GM19023 (cell line): ENCODE data around the gene RGS3.

Source experiments
- ATAC-seq: cut with Tn5 transposase; IDR thresholded peaks from one replicate; pipeline ENCODE4 v1.9.1; 2021; ENCODE audit warnings: mild to moderate bottlenecking, moderate library complexity; ENCODE audit not compliant: unreplicated experiment

Gene RGS3

GRCh38 chr9:113597390-113598241, 134.1 kb downstream of the RGS3 start:
- ATAC-seq: no peak

GRCh38 chr9:113598451-113598850, 134.9 kb downstream of the RGS3 start:
- no peak for ATAC-seq

- no peak for ATAC-seq
Observed at GRCh38 chr9:113598883-113599282, 135.4 kb downstream of the RGS3 start.

- ATAC-seq: no peak
Observed at GRCh38 chr9:113599646-113600022, 136.1 kb downstream of the RGS3 start.

GRCh38 chr9:113600023-113600823, 136.7 kb downstream of the RGS3 start:
- no peak for ATAC-seq

GRCh38 chr9:113600871-113601614, 137.5 kb downstream of the RGS3 start:
- ATAC-seq: no peak

- ATAC-seq: no peak
Observed at GRCh38 chr9:113601656-113602055, 138.1 kb downstream of the RGS3 start.

- peak; percentile 77 for ATAC-seq
Observed at GRCh38 chr9:113602126-113603047, 138.9 kb downstream of the RGS3 start.

GRCh38 chr9:113603048-113603375, 139.5 kb downstream of the RGS3 start:
- ATAC-seq: no peak

GRCh38 chr9:113603773-113604172, 140.2 kb downstream of the RGS3 start:
- no peak for ATAC-seq

- no peak for ATAC-seq
Observed at GRCh38 chr9:113604393-113604792, 140.9 kb downstream of the RGS3 start.

- no peak for ATAC-seq
Observed at GRCh38 chr9:113606510-113606909, 143.0 kb downstream of the RGS3 start.

- no peak for ATAC-seq
Observed at GRCh38 chr9:113608082-113608685, 144.7 kb downstream of the RGS3 start.

GRCh38 chr9:113609562-113610318, 146.2 kb downstream of the RGS3 start:
- no peak for ATAC-seq

- no peak for ATAC-seq
Observed at GRCh38 chr9:113611461-113612215, 148.1 kb downstream of the RGS3 start.

- no peak for ATAC-seq
Observed at GRCh38 chr9:113612216-113612747, 148.8 kb downstream of the RGS3 start.

GRCh38 chr9:113612828-113613227, 149.3 kb downstream of the RGS3 start:
- ATAC-seq: no peak

GRCh38 chr9:113613815-113614413, 150.4 kb downstream of the RGS3 start:
- no peak for ATAC-seq
